ENCODE data around the gene EPHB1. TPM values are rescaled to one million over a fixed set of nuclear protein-coding genes. Genes with fewer than 3 reads are reported as not detected.

The EPHB1 gene
- total RNA-seq, 1 donor from 2014 or later, result 0.71 TPM

DNA sequence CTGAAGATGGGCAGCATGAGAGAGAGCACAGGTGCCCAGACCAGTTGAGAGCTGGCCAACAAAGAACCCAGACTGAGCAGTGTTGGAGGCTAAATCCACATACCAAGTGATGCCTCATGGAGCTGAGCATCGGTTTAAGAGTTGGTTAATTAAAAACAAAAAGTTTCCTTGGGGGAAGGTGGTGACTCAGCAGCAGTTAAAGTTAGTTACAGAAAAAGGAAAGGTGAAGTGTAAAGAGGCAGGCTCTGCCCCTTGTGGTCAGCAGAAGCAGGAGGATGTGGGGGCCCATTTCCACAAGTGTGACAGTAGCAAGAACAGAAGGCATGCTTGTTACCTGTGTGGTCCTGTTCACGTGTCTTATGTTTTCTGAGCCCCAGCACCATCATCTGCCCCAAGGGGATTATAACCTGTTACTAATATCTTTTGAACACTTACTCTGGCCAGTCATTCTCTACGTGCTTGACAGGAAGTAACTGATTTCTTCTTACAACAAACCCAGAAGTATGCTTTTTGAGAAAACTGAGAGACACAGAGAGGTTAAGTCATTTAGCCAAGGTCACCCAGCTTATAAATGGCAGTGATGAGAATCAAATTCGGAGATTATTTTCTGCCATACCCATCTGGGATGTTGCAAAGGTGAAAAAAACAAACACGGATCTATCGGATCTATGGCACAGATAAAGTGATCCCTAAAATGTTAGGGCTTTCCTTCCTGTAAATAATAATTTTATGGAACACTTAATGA, 91.0 kb downstream of the EPHB1 start:
- Mint-ChIP-seq H3K4me1 (ENCODE audit: low read depth) (peaks cover 7% of the 10 kb centered on the region), H3K27ac (no peak overlapping the region), H3K27me3 (ENCODE audit: low read depth) (no peaks in the 10 kb centered on the region), H3K4me3 (ENCODE audit: low read depth) (no peak overlapping the region), H3K9me3 (no peaks in the 10 kb centered on the region), H3K36me3 (ENCODE audit: low read depth) (no peaks in the 10 kb centered on the region)
- DNase-seq (ENCODE audit: low spot score), result no peak
- intact Hi-C loops (cut with micrococcal nuclease), result no loop called here

DNA sequence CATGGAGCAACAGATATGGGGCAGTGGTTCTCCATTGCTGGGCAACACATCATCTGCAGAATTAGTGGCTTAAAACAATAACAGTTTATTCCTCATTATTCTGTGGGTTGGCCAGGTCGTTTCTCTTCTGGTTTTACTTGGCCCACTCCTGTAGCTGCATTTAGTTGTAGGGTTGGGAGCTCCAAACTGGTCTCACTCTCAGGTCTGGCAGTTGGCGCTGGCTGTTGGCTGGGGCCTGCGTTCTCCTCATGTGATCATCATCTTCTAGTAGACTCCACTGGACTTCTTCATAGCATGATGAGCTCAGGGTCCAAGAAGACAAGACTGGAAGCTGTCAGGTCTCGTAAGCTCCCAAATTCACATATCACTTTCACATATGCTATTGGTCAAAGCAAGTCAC, 91.9 kb downstream of the EPHB1 start:
- Mint-ChIP-seq H3K36me3 (ENCODE audit: low read depth) (no peaks in the 10 kb centered on the region), H3K9me3 (no peaks in the 10 kb centered on the region), H3K4me1 (ENCODE audit: low read depth) (peaks cover 7% of the 10 kb centered on the region), H3K27me3 (ENCODE audit: low read depth) (no peaks in the 10 kb centered on the region), H3K4me3 (ENCODE audit: low read depth) (no peak overlapping the region), H3K27ac (no peak overlapping the region)
- no peak for DNase-seq (ENCODE audit: low spot score)
- intact Hi-C loops (cut with micrococcal nuclease), result no loop called here

DNA sequence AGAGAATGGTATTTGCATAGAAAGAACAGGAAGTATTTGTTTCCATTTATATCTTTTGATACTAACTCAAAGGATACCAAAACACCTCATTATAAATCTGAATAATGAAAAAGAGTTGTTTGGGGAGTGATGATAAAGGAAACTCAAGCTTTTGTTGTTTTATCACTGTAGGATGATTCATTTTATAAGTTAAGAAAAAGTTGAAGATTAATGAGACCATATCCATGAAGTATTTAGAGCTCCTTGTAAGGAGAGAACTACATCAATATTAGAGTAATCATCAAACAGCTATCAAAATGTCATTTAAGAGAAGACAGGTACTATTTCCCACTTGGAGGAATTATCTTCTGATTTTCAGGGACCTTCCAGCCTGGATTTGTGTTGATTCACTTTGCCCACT, 92.5 kb downstream of the EPHB1 start:
- peaks cover 7% of the 10 kb centered on the region for H3K4me1 Mint-ChIP-seq (ENCODE audit: low read depth)
- no peak for DNase-seq (ENCODE audit: low spot score)
- no peak overlapping the region for H3K27ac Mint-ChIP-seq
- intact Hi-C loops (cut with micrococcal nuclease), result no loop called here
- H3K4me3 Mint-ChIP-seq (ENCODE audit: low read depth), result no peak overlapping the region
- H3K27me3 Mint-ChIP-seq (ENCODE audit: low read depth), result no peaks in the 10 kb centered on the region
- no peaks in the 10 kb centered on the region for H3K9me3 Mint-ChIP-seq
- no peaks in the 10 kb centered on the region for H3K36me3 Mint-ChIP-seq (ENCODE audit: low read depth)

DNA sequence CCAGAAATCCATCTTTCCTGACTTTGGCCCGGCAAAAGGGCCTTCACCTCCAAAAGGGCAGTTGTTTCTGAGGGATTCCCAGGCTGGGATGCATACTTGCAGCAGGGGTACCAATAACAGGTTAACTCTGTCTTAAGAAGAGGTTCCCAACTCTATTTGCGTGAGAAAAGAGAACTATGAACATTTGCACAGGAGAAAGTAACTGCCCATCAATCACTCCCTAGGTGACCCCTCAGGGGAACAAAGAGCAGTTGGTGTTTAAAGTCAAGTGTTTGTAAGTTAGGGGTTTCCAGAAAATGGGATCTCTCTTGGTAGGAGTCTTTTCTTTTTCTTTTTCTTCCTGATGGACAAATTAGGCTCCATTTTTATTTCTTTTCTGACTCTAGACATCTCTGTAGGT, 97.3 kb downstream of the EPHB1 start:
- intact Hi-C loops (cut with micrococcal nuclease), result no loop called here
- no peak overlapping the region for H3K4me3 Mint-ChIP-seq (ENCODE audit: low read depth)

DNA sequence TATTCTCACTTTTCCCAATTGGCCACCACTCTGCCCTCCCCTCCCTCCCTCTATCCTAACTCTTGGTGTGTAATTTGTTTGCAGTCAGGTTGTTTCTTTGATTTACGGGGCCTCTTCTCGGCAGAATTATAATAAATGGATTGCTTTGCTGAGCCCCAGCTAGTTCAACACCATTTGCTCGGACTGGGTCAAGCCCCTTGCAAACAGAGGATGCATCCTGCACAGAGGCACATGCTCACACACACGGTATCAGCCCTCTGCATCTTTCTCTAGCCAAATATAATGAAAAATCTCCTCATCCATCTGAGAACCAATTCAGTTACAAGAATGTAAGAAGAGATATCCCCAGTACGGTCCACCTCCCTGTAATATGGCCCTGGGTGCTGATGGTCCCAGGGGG, 97.7 kb downstream of the EPHB1 start:
- Mint-ChIP-seq H3K4me3 (ENCODE audit: low read depth) (no peak overlapping the region), H3K27me3 (ENCODE audit: low read depth) (peaks cover 9% of the 10 kb centered on the region), H3K27ac (no peak overlapping the region), H3K36me3 (ENCODE audit: low read depth) (no peaks in the 10 kb centered on the region), H3K9me3 (no peaks in the 10 kb centered on the region), H3K4me1 (ENCODE audit: low read depth) (no peaks in the 10 kb centered on the region)
- intact Hi-C loops (cut with micrococcal nuclease), result no loop called here
- DNase-seq (ENCODE audit: low spot score), result no peak

More for the DNA sequence above, 97.3 kb downstream of the EPHB1 start:
- Mint-ChIP-seq H3K9me3 (no peaks in the 10 kb centered on the region), H3K36me3 (ENCODE audit: low read depth) (no peaks in the 10 kb centered on the region), H3K27ac (no peak overlapping the region), H3K4me1 (ENCODE audit: low read depth) (no peaks in the 10 kb centered on the region), H3K27me3 (ENCODE audit: low read depth) (peaks cover 9% of the 10 kb centered on the region)
- no peak for DNase-seq (ENCODE audit: low spot score)

DNA sequence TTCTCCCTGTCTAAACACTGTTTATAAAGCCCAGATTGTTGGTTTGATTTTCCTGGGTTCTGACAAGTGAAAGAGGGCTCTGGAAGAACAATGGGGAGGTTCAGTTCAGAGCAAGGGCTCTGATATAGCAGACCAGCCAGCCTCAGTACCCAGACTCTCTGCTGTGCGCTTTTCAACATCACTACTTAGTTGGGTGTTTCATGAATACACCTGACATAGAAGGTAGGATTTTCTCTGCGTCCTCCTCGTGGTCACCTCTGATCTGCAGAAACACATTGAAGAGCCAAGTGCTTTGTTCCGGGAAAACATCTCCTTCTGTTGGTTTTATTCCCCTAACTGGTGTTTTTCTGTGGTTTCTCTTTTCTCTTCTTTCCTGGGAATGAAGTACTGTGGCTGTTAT, 99.5 kb downstream of the EPHB1 start:
- intact Hi-C loops (cut with micrococcal nuclease), result no loop called here
- no peaks in the 10 kb centered on the region for H3K4me1 Mint-ChIP-seq (ENCODE audit: low read depth)
- H3K4me3 Mint-ChIP-seq (ENCODE audit: low read depth), result no peak overlapping the region
- no peak overlapping the region for H3K27ac Mint-ChIP-seq
- H3K9me3 Mint-ChIP-seq, result no peaks in the 10 kb centered on the region
- no peaks in the 10 kb centered on the region for H3K36me3 Mint-ChIP-seq (ENCODE audit: low read depth)
- peaks cover 13% of the 10 kb centered on the region for H3K27me3 Mint-ChIP-seq (ENCODE audit: low read depth)
- DNase-seq (ENCODE audit: low spot score), result no peak

DNA sequence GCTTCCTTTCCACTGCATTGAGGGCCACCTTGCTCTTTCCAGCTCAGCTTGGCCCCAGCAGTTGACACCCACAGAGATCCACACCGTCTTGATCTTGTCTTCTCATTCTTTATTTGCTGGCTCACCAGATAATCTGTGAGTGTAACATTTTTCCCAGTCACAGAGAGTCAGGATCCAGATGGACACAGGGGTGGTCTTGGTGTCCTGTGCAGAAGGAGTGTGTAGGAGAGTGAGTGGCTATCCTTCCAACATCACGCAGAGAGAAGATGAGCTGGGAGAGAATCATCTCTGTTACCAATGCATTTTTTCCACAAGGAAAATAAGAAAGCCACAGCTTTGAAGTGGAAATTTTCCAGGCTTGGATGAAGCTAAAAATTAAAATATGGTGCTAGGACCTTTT, 100.1 kb downstream of the EPHB1 start:
- no peak for DNase-seq (ENCODE audit: low spot score)
- Mint-ChIP-seq H3K27ac (no peak overlapping the region), H3K9me3 (no peaks in the 10 kb centered on the region), H3K4me1 (ENCODE audit: low read depth) (no peaks in the 10 kb centered on the region), H3K27me3 (ENCODE audit: low read depth) (peaks cover 13% of the 10 kb centered on the region), H3K4me3 (ENCODE audit: low read depth) (no peak overlapping the region), H3K36me3 (ENCODE audit: low read depth) (no peaks in the 10 kb centered on the region)
- intact Hi-C loops (cut with micrococcal nuclease), result no loop called here

DNA sequence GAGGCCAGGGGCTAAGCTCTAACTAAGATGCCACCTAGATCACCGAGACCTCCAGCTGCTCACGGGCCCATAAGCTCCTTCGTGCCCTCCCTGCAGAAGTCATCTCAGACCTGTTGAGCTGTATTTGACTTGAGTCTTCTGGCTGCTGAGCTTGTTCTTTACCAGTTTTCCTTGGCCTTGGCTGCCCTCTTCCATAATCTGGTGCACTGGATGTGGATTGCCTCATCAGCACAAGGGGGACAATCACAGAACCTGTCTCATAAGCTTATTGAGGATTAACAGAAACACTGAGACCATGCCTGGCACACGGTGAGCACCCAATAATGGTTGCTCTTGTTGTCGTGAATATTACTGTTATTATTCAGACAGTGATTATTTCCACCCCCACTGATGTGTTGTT, 101.1 kb downstream of the EPHB1 start:
- no peaks in the 10 kb centered on the region for H3K4me1 Mint-ChIP-seq (ENCODE audit: low read depth)
- no peaks in the 10 kb centered on the region for H3K9me3 Mint-ChIP-seq
- intact Hi-C loops (cut with micrococcal nuclease), result no loop called here
- H3K4me3 Mint-ChIP-seq (ENCODE audit: low read depth), result no peak overlapping the region
- no peak for DNase-seq (ENCODE audit: low spot score)
- H3K27ac Mint-ChIP-seq, result no peak overlapping the region
- no peaks in the 10 kb centered on the region for H3K36me3 Mint-ChIP-seq (ENCODE audit: low read depth)
- H3K27me3 Mint-ChIP-seq (ENCODE audit: low read depth), result peaks cover 16% of the 10 kb centered on the region

DNA sequence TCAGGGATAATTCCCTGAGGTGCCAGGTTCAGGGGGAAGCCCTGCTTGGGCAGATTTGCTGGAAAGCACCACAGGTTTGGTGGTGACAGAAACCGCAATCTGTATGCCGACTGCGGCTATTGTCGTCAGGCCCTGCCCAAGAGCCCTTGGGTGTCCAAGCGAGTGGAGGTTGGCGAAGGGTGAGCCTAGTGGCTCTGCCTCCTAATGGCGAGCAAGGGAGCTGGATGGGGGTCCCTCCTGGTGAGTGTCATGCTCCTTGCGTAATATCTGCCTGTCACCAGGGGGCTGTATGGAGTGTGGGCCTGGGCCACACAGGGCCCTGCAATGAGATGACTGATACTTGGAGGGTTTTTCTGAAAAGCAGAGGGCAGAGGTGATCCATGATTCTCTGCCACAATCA, 101.6 kb downstream of the EPHB1 start:
- H3K9me3 Mint-ChIP-seq, result no peaks in the 10 kb centered on the region
- no peaks in the 10 kb centered on the region for H3K36me3 Mint-ChIP-seq (ENCODE audit: low read depth)
- intact Hi-C loops (cut with micrococcal nuclease), result no loop called here
- H3K27ac Mint-ChIP-seq, result no peak overlapping the region
- H3K4me3 Mint-ChIP-seq (ENCODE audit: low read depth), result no peak overlapping the region
- peaks cover 20% of the 10 kb centered on the region for H3K27me3 Mint-ChIP-seq (ENCODE audit: low read depth)
- no peaks in the 10 kb centered on the region for H3K4me1 Mint-ChIP-seq (ENCODE audit: low read depth)
- no peak for DNase-seq (ENCODE audit: low spot score)

DNA sequence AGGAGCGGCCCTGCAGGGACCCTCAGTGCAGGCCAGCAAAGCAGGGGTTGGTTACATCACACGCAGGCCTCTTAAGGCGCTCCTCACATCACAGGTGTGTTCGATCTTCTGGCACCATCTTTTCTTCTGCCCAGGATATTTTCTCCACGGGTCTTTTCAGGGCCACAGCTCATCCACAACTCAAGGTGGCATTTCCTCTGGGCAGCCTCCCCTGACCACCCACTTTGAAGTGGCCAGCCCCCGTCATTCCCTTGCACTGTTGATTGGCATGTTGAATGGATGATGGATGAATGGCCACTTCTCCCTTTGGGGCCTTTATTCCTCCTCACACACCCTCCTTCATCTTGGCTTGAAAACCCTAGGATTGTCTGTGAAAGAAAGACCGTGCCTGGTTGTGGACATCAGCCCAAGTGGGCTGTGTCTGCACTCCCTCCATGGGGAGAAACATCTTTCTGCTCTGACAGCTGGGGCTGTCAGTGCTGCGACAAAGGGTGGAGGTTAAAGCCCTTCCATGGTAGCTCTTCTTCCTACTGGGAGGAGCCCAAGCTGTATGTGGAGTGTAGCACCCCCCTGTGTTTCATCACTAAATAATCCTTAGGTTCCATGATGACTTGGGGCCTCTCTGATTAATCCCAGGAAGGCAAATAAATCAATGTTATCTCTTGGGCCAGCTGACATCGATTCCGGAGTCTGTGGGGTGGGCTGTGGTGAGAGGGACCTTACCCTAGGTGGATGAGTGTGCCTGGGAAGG, 102.5 kb downstream of the EPHB1 start:
- Mint-ChIP-seq H3K4me1 (ENCODE audit: low read depth) (no peaks in the 10 kb centered on the region), H3K27ac (no peak overlapping the region), H3K36me3 (ENCODE audit: low read depth) (no peaks in the 10 kb centered on the region), H3K27me3 (ENCODE audit: low read depth) (peaks cover 25% of the 10 kb centered on the region), H3K4me3 (ENCODE audit: low read depth) (no peak overlapping the region), H3K9me3 (no peaks in the 10 kb centered on the region)
- DNase-seq (ENCODE audit: low spot score), result no peak
- intact Hi-C loops (cut with micrococcal nuclease), result no loop called here

DNA sequence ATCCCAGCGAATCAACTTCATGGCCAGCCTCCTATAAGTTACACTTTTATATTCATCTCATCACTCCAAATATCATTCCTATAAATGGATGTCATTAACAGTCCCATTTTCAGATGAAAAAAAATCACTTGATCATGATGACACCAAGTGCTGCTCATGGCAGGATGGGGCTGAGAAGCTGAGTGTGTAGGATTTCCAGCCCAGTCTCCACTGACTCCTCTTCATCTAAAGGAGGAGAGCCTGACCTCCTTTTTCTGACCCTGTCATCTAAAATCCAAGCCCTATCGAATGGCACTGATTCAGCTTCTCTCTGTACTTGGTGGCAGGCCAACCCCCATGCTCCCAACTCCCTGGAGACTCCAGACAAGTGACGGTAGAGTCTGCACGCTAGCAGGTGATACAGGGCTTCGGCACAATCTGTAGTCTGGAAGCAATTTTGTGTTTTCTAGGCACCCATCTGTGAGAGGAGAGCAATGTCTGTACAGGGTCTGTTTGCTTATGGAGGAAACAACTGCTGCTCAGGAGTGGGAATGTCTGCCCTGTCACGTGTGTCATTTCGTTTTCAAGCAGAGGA, 103.2 kb downstream of the EPHB1 start:
- H3K36me3 Mint-ChIP-seq (ENCODE audit: low read depth), result no peaks in the 10 kb centered on the region
- H3K9me3 Mint-ChIP-seq, result no peaks in the 10 kb centered on the region
- no peaks in the 10 kb centered on the region for H3K4me1 Mint-ChIP-seq (ENCODE audit: low read depth)
- H3K27ac Mint-ChIP-seq, result no peak overlapping the region
- H3K4me3 Mint-ChIP-seq (ENCODE audit: low read depth), result no peak overlapping the region
- peaks cover 25% of the 10 kb centered on the region for H3K27me3 Mint-ChIP-seq (ENCODE audit: low read depth)
- no peak for DNase-seq (ENCODE audit: low spot score)
- intact Hi-C loops (cut with micrococcal nuclease), result no loop called here

DNA sequence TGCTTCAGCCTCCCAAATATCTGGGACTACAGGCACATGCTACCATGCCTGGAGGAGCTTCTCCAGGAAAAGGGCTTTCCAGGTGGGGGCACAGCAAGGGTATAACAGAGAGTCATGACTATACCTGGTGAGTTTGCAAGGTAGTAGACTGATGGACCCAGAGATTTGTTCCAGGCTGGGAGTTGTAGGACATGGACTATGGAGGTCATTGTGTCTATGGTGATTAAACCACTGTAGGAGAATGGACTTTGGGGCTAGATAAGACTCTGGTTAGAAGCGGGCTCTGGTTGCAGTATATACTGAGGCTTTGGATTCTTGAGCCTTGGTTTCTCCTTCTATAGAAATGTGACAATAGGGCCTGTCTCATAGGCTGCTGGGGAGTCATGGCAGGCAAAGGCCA, 104.7 kb downstream of the EPHB1 start:
- H3K4me1 Mint-ChIP-seq (ENCODE audit: low read depth), result peaks cover 10% of the 10 kb centered on the region
- H3K4me3 Mint-ChIP-seq (ENCODE audit: low read depth), result no peak overlapping the region
- no peak for DNase-seq (ENCODE audit: low spot score)
- H3K27ac Mint-ChIP-seq, result no peak overlapping the region
- no peaks in the 10 kb centered on the region for H3K9me3 Mint-ChIP-seq
- intact Hi-C loops (cut with micrococcal nuclease), result no loop called here
- no peaks in the 10 kb centered on the region for H3K36me3 Mint-ChIP-seq (ENCODE audit: low read depth)
- H3K27me3 Mint-ChIP-seq (ENCODE audit: low read depth), result peaks cover 27% of the 10 kb centered on the region

DNA sequence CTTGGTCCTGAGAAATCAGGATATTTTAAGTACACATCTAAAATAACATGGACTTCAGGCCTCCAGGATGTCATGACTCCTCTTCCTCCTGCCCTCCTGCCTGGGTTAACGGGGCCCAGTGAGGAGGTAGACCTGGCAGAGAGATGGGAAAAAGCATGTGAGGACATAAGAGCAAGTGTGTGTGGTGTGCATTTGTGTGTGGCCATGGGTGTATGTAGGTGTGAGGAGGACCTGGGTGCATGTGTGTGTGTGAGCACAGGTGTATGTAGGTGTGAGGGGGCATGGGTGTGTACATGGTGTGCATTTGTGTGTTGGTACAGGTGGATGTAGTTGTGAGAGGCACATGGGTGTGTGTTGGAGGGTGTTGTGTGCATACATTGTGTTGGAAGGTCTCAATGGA, 105.4 kb downstream of the EPHB1 start:
- intact Hi-C loops (cut with micrococcal nuclease), result no loop called here

More for the DNA sequence above, 105.4 kb downstream of the EPHB1 start:
- Mint-ChIP-seq H3K27ac (no peak overlapping the region), H3K27me3 (ENCODE audit: low read depth) (peaks cover 24% of the 10 kb centered on the region), H3K4me1 (ENCODE audit: low read depth) (peaks cover 10% of the 10 kb centered on the region), H3K36me3 (ENCODE audit: low read depth) (no peaks in the 10 kb centered on the region), H3K4me3 (ENCODE audit: low read depth) (no peak overlapping the region), H3K9me3 (no peaks in the 10 kb centered on the region)
- DNase-seq (ENCODE audit: low spot score), result no peak

Measured in activated T-helper 2 cell treated with anti-CD3 and anti-CD28 coated beads, Interferon-gamma antibody, Interleukin-2, Interleukin-4, amounts not matched to agents 10 μg/mL and 5 μg/mL and 100 μg/mL, durations not matched to agents 14 hours and 24 hours and 36 hours (primary cell).